Neural progenitor cell (in vitro differentiated cells): ENCODE results near the gene SDC4. TPM values are rescaled to one million over a fixed set of nuclear protein-coding genes. Genes with fewer than 3 reads are reported as not detected.

Experiments used
- DNase-seq: peaks from one replicate; pipeline ENCODE4 v3.0.0-alpha.2; 2016; ENCODE audit warnings: low spot score
- H2AFZ ChIP-seq: fragments of 200-600 bp; sonication (generic); replicated peaks from 2 replicates; pipeline ENCODE4 v1.6.1; 2016; ENCODE audit warnings: antibody characterized with exemption
- H3F3A ChIP-seq: fragments of 200-600 bp; sonication (generic); 2 replicates; pipeline ENCODE4 v1.6.1; 2016; ENCODE audit warnings: antibody characterized with exemption, low read depth
- H3K27ac ChIP-seq: fragments of 200-600 bp; sonication (generic); 2 replicates; pipeline ENCODE4 v1.5.1; 2016; ENCODE audit warnings: mild to moderate bottlenecking
- H3K27me3 ChIP-seq: fragments of 200-600 bp; sonication (generic); 2 replicates; pipeline ENCODE4 v1.6.1; 2016; ENCODE audit warnings: mild to moderate bottlenecking, moderate library complexity
- H3K36me3 ChIP-seq: fragments of 200-600 bp; sonication (generic); 2 replicates; pipeline ENCODE4 v1.5.1; 2016
- H3K4me1 ChIP-seq: fragments of 200-600 bp; sonication (generic); 2 replicates; pipeline ENCODE4 v1.6.1; 2016; ENCODE audit warnings: mixed run types
- H3K4me2 ChIP-seq: fragments of 200-600 bp; sonication (generic); 2 replicates; pipeline ENCODE4 v1.6.1; 2016
- H3K4me3 ChIP-seq: fragments of 200-600 bp; sonication (generic); 2 replicates; pipeline ENCODE4 v1.5.1; 2016
- H3K79me2 ChIP-seq: fragments of 200-600 bp; sonication (generic); 2 replicates; pipeline ENCODE4 v1.6.1; 2016; ENCODE audit warnings: low read depth
- H3K9ac ChIP-seq: fragments of 200-600 bp; sonication (generic); 2 replicates; pipeline ENCODE4 v1.6.1; 2016
- H3K9me3 ChIP-seq: fragments of 200-600 bp; sonication (generic); 2 replicates; pipeline ENCODE4 v1.5.1; 2016; ENCODE audit warnings: low read depth
- H4K20me1 ChIP-seq: fragments of 200-600 bp; sonication (generic); 2 replicates; pipeline ENCODE4 v1.6.1; 2016; ENCODE audit warnings: low read depth
- H3K27ac Mint-ChIP-seq: 3 replicates; pipeline ENCODE4 v1.8.0; 2021; ENCODE audit warnings: mixed read lengths
- H3K27me3 Mint-ChIP-seq: 2 replicates; pipeline ENCODE4 v1.8.0; 2022; ENCODE audit warnings: low read depth, mild to moderate bottlenecking, inconsistent platforms, moderate library complexity, mixed read lengths; ENCODE audit not compliant: insufficient read depth
- H3K36me3 Mint-ChIP-seq: 3 replicates; pipeline ENCODE4 v1.8.0; 2021; ENCODE audit warnings: mixed read lengths
- H3K4me1 Mint-ChIP-seq: 3 replicates; pipeline ENCODE4 v1.8.0; 2021; ENCODE audit warnings: mixed read lengths
- H3K4me3 Mint-ChIP-seq: 3 replicates; pipeline ENCODE4 v1.8.0; 2021; ENCODE audit warnings: mild to moderate bottlenecking, moderate library complexity, mixed read lengths
- H3K9me3 Mint-ChIP-seq: 3 replicates; pipeline ENCODE4 v1.8.0; 2020; ENCODE audit warnings: mixed read lengths
- CTCF ChIP-seq: fragments of 200-600 bp; sonication (generic); IDR thresholded peaks from 2 replicates; pipeline ENCODE4 v1.5.1; 2017; ENCODE audit warnings: antibody characterized with exemption, mild to moderate bottlenecking
- EZH2 ChIP-seq: fragments of 200-600 bp; sonication (generic); IDR thresholded peaks from 2 replicates; pipeline ENCODE4 v1.6.1; 2017; ENCODE audit warnings: antibody characterized with exemption, mild to moderate bottlenecking, moderate library complexity
- EZH2phosphoT487 ChIP-seq: fragments of 200-600 bp; sonication (generic); IDR thresholded peaks from 2 replicates; pipeline ENCODE4 v1.6.1; 2017; ENCODE audit warnings: antibody characterized with exemption
- total RNA-seq: library from RNA; depleted of rRNA; stranded (reverse); fragments of >200 nt; gene quantifications from 2 replicates; pipeline ENCODE4 v1.2.3, GENCODE V29; 2015; ENCODE audit warnings: low replicate concordance

The SDC4 gene
- total RNA-seq, 1 donor from 2014 or later = 19.3 TPM

- H3K27me3 ChIP-seq = no peaks in the 10 kb centered on the region
- Mint-ChIP-seq H3K36me3 (peaks cover 10% of the 10 kb centered on the region), H3K4me1 (peaks cover 25% of the 10 kb centered on the region), H3K27me3 (no peaks in the 10 kb centered on the region), H3K9me3 (no peaks in the 10 kb centered on the region), H3K27ac (no peak overlapping the region), H3K4me3 (no peak overlapping the region)
- no peak overlapping the region for H3K4me3 ChIP-seq
- no peaks in the 10 kb centered on the region for H3K36me3 ChIP-seq
- H3K4me2 ChIP-seq = no peak overlapping the region
- DNase-seq = no peak
- H3K27ac ChIP-seq = no peak overlapping the region
- no peak overlapping the region for H2AFZ ChIP-seq
- H4K20me1 ChIP-seq = peaks cover 15% of the 10 kb centered on the region
- no peak overlapping the region for H3K9ac ChIP-seq
- TF ChIP-seq EZH2 (no peak), CTCF (no peak), EZH2phosphoT487 (no peak)
- peaks cover 14% of the 10 kb centered on the region for H3K4me1 ChIP-seq
- peaks cover 22% of the 10 kb centered on the region for H3K79me2 ChIP-seq
- no peaks in the 10 kb centered on the region for H3K9me3 ChIP-seq
- peaks cover 5% of the 10 kb centered on the region for H3F3A ChIP-seq
These were observed 18.0 kb upstream of the SDC4 start for GRCh38 chr20:45366192-45366591.

- H3K27me3 ChIP-seq = no peaks in the 10 kb centered on the region
- no peak overlapping the region for H2AFZ ChIP-seq
- peaks cover 14% of the 10 kb centered on the region for H3K4me1 ChIP-seq
- H4K20me1 ChIP-seq = peaks cover 15% of the 10 kb centered on the region
- no peak for DNase-seq
- no peak for TF ChIP-seq EZH2phosphoT487
- no peak for TF ChIP-seq EZH2
- TF ChIP-seq CTCF = no peak
- H3K4me2 ChIP-seq = peak overlapping the region; percentile 32
- Mint-ChIP-seq H3K27me3 (no peaks in the 10 kb centered on the region), H3K9me3 (no peaks in the 10 kb centered on the region), H3K4me1 (peaks cover 25% of the 10 kb centered on the region), H3K4me3 (peak overlapping the region; percentile 41), H3K36me3 (peaks cover 10% of the 10 kb centered on the region), H3K27ac (peak overlapping the region; percentile 63)
- no peak overlapping the region for H3K27ac ChIP-seq
- no peaks in the 10 kb centered on the region for H3K9me3 ChIP-seq
- no peak overlapping the region for H3K4me3 ChIP-seq
- H3F3A ChIP-seq = peaks cover 5% of the 10 kb centered on the region
- H3K9ac ChIP-seq = no peak overlapping the region
- no peaks in the 10 kb centered on the region for H3K36me3 ChIP-seq
- peaks cover 22% of the 10 kb centered on the region for H3K79me2 ChIP-seq
These were observed 17.3 kb upstream of the SDC4 start for GRCh38 chr20:45365444-45365970.

GRCh38 chr20:45363611-45364492 is 15.6 kb upstream of the SDC4 start:
- Histone ChIP-seq H3K4me3 (peak overlapping the region; percentile 79), H3K27me3 (no peaks in the 10 kb centered on the region), H3K9ac (peak overlapping the region; percentile 71), H3K27ac (no peak overlapping the region), H3K36me3 (no peaks in the 10 kb centered on the region), H2AFZ (peak overlapping the region; percentile 84), H3K9me3 (no peaks in the 10 kb centered on the region), H3K4me2 (peak overlapping the region; percentile 97), H3F3A (peaks cover 5% of the 10 kb centered on the region), H4K20me1 (peaks cover 15% of the 10 kb centered on the region), H3K4me1 (peaks cover 14% of the 10 kb centered on the region), H3K79me2 (peaks cover 22% of the 10 kb centered on the region)
- H3K4me1 Mint-ChIP-seq = peaks cover 28% of the 10 kb centered on the region
- no peaks in the 10 kb centered on the region for H3K27me3 Mint-ChIP-seq
- H3K27ac Mint-ChIP-seq = peak overlapping the region; percentile 99
- H3K4me3 Mint-ChIP-seq = peak overlapping the region; percentile 95
- DNase-seq = no peak
- H3K9me3 Mint-ChIP-seq = no peaks in the 10 kb centered on the region
- TF ChIP-seq EZH2 (no peak), EZH2phosphoT487 (no peak), CTCF (no peak)
- H3K36me3 Mint-ChIP-seq = peaks cover 9% of the 10 kb centered on the region
